Fibroblast of pulmonary artery (primary cell): ENCODE results near the gene PDE11A.
A peak's percentile ranks its signal among the peaks of the same experiment; 100 is the strongest.

Experiments used
- DNase-seq: peaks from one replicate; pipeline ENCODE4 v3.0.0-alpha.2; 2010; ENCODE audit warnings: low read depth
- H3K4me3 ChIP-seq: replicated peaks from 2 replicates; pipeline ENCODE4 v1.5.1; 2011; ENCODE audit warnings: low read depth, mild to moderate bottlenecking, control low read depth, low read length, moderate library complexity
- CTCF ChIP-seq: IDR thresholded peaks from 2 replicates; pipeline ENCODE4 v1.5.1; 2011; ENCODE audit warnings: mild to moderate bottlenecking, control low read depth, low read length, inconsistent platforms; ENCODE audit errors: missing control alignments

The PDE11A gene

GRCh38 chr2:177641331-177641730 is 431.2 kb downstream of the PDE11A start:
- TF ChIP-seq CTCF, result no peak
- H3K4me3 ChIP-seq, result no peak overlapping the region
- no peak for DNase-seq

- TF ChIP-seq CTCF, result no peak
- no peak overlapping the region for H3K4me3 ChIP-seq
- no peak for DNase-seq
Observed at GRCh38 chr2:177640423-177640822, 432.2 kb downstream of the PDE11A start.

- no peak for TF ChIP-seq CTCF
- DNase-seq, result no peak
- no peak overlapping the region for H3K4me3 ChIP-seq
Observed at GRCh38 chr2:177639262-177639914, 433.2 kb downstream of the PDE11A start.

- no peak for DNase-seq
- TF ChIP-seq CTCF, result no peak
- no peak overlapping the region for H3K4me3 ChIP-seq
Observed at GRCh38 chr2:177638507-177638906, 434.1 kb downstream of the PDE11A start.

- no peak overlapping the region for H3K4me3 ChIP-seq
- no peak for TF ChIP-seq CTCF
- no peak for DNase-seq
Observed at GRCh38 chr2:177636672-177637071, 435.9 kb downstream of the PDE11A start.

GRCh38 chr2:177635696-177636095 is 436.9 kb downstream of the PDE11A start:
- H3K4me3 ChIP-seq, result no peak overlapping the region
- no peak for TF ChIP-seq CTCF
- no peak for DNase-seq

- DNase-seq, result no peak
- peak overlapping the region; percentile 21 for H3K4me3 ChIP-seq
- no peak for TF ChIP-seq CTCF
Observed at GRCh38 chr2:177633910-177634294, 438.7 kb downstream of the PDE11A start.
